Measurements from ENCODE around the gene MERTK. TPM values are rescaled to one million over a fixed set of nuclear protein-coding genes. Genes with fewer than 3 reads are reported as not detected.

The MERTK gene
- total RNA-seq, 1 experiment from 2014 or later: 39.2 TPM

GRCh38 chr2:111950236-111950635 lies 51.8 kb downstream of the MERTK start:
- CTCF ChIA-PET: no interaction called here
- no peak for TF ChIP-seq CTCF (IDR thresholded peaks at IDR 0.05; ENCODE audit: insufficient read depth in 1 of 2, low read depth in 1 of 2, low read length in 1 of 2, severe bottlenecking in 1 of 2, unreplicated experiment in 1 of 2)
- intact Hi-C loops (cut with micrococcal nuclease; ENCODE audit: unreplicated experiment): no loop called here
- Mint-ChIP-seq H3K9me3 (ENCODE audit: unreplicated experiment) (no peaks in the 10 kb centered on the region), H3K27ac (ENCODE audit: unreplicated experiment) (no peak overlapping the region), H3K4me3 (ENCODE audit: unreplicated experiment) (no peak overlapping the region), H3K27me3 (ENCODE audit: insufficient read depth, unreplicated experiment) (no peaks in the 10 kb centered on the region), H3K4me1 (ENCODE audit: low read depth, unreplicated experiment) (peaks cover 52% of the 10 kb centered on the region), H3K36me3 (ENCODE audit: insufficient read depth, unreplicated experiment) (peaks cover 76% of the 10 kb centered on the region)
- peaks cover 30% of the 10 kb centered on the region for H3K4me1 ChIP-seq
- POLR2A ChIA-PET: no interaction called here
- H3K27me3 ChIP-seq (replicated peaks; ENCODE audit: control insufficient read depth, insufficient read depth, low read length): no peaks in the 10 kb centered on the region
- no peaks in the 10 kb centered on the region for H3K9me3 ChIP-seq
- DNase-seq: no peak
- H3K36me3 ChIP-seq (ENCODE audit: control insufficient read depth, insufficient read depth, low read length): peaks cover 8% of the 10 kb centered on the region
- no peak overlapping the region for H3K4me3 ChIP-seq (ENCODE audit: low read depth, low read length)
- BruUV-seq (replicated peaks): no TSS peak

DNA sequence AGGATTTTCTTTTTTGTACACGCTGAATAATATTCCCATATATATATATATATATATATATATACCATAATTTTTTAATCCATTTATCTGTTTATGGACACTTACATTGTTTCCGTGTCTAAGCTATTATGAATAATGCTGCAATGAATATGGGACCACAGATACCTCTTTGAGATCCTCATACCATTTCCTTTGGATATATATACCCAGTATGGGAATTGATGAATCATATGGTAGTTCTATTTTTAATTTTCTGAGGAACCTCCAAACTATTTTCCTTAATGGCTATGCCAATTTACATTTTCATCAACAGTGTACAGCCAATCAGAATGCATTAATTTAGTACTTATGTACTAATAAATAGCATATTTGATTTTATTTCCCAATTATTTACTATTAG lies 53.1 kb downstream of the MERTK start:
- H3K4me1 ChIP-seq: peaks cover 18% of the 10 kb centered on the region

GRCh38 chr2:111952871-111953452 lies 54.6 kb downstream of the MERTK start:
- CTCF ChIA-PET: no interaction called here
- H3K36me3 Mint-ChIP-seq (ENCODE audit: insufficient read depth, unreplicated experiment): peaks cover 59% of the 10 kb centered on the region
- H3K4me3 ChIP-seq (ENCODE audit: low read depth, low read length): no peak overlapping the region
- no peak overlapping the region for H3K4me3 Mint-ChIP-seq (ENCODE audit: unreplicated experiment)
- peaks cover 36% of the 10 kb centered on the region for H3K4me1 Mint-ChIP-seq (ENCODE audit: low read depth, unreplicated experiment)
- H3K36me3 ChIP-seq (ENCODE audit: control insufficient read depth, insufficient read depth, low read length): peaks cover 4% of the 10 kb centered on the region
- H3K9me3 ChIP-seq: no peaks in the 10 kb centered on the region
- H3K9me3 Mint-ChIP-seq (ENCODE audit: unreplicated experiment): no peaks in the 10 kb centered on the region
- H3K27me3 ChIP-seq (replicated peaks; ENCODE audit: control insufficient read depth, insufficient read depth, low read length): no peaks in the 10 kb centered on the region
- no TSS peak for BruUV-seq (replicated peaks)
- no peaks in the 10 kb centered on the region for H3K27me3 Mint-ChIP-seq (ENCODE audit: insufficient read depth, unreplicated experiment)
- no peak for DNase-seq
- peaks cover 3% of the 10 kb centered on the region for H3K4me1 ChIP-seq
- POLR2A ChIA-PET: no interaction called here
- intact Hi-C loops (cut with micrococcal nuclease; ENCODE audit: unreplicated experiment): no loop called here
- H3K27ac Mint-ChIP-seq (ENCODE audit: unreplicated experiment): no peak overlapping the region
- no peak for TF ChIP-seq CTCF (IDR thresholded peaks at IDR 0.05; ENCODE audit: insufficient read depth in 1 of 2, low read depth in 1 of 2, low read length in 1 of 2, severe bottlenecking in 1 of 2, unreplicated experiment in 1 of 2)

More for the DNA sequence above, 53.1 kb downstream of the MERTK start:
- Mint-ChIP-seq H3K4me1 (ENCODE audit: low read depth, unreplicated experiment) (peaks cover 39% of the 10 kb centered on the region), H3K27ac (ENCODE audit: unreplicated experiment) (no peak overlapping the region), H3K27me3 (ENCODE audit: insufficient read depth, unreplicated experiment) (no peaks in the 10 kb centered on the region), H3K4me3 (ENCODE audit: unreplicated experiment) (no peak overlapping the region), H3K9me3 (ENCODE audit: unreplicated experiment) (no peaks in the 10 kb centered on the region), H3K36me3 (ENCODE audit: insufficient read depth, unreplicated experiment) (peaks cover 63% of the 10 kb centered on the region)
- BruUV-seq (replicated peaks): no TSS peak
- DNase-seq: no peak
- intact Hi-C loops (cut with micrococcal nuclease; ENCODE audit: unreplicated experiment): no loop called here
- H3K27me3 ChIP-seq (replicated peaks; ENCODE audit: control insufficient read depth, insufficient read depth, low read length): no peaks in the 10 kb centered on the region
- peaks cover 8% of the 10 kb centered on the region for H3K36me3 ChIP-seq (ENCODE audit: control insufficient read depth, insufficient read depth, low read length)
- H3K4me3 ChIP-seq (ENCODE audit: low read depth, low read length): no peak overlapping the region
- TF ChIP-seq CTCF (IDR thresholded peaks at IDR 0.05; ENCODE audit: insufficient read depth in 1 of 2, low read depth in 1 of 2, low read length in 1 of 2, severe bottlenecking in 1 of 2, unreplicated experiment in 1 of 2): no peak
- H3K9me3 ChIP-seq: no peaks in the 10 kb centered on the region
- ChIA-PET POLR2A (no interaction called here), CTCF (no interaction called here)

All from Caco-2 (cell line).